ENCODE data around the gene ARMC2. TPM values are rescaled to one million over a fixed set of nuclear protein-coding genes. Genes with fewer than 3 reads are reported as not detected.
"Not testable (repeated sequence)": the region's sequence is repeated elsewhere in the genome, so short reads cannot be mapped to it uniquely, and the experiment has no call there.

The ARMC2 gene
- total RNA-seq, 5 donors from 2014 or later (not counting 1 experiment from before 2014, with no cell fraction given) = 6.4 to 10.0 (median 8.1) TPM

GRCh38 chr6:108921547-108922361 is 73.5 kb downstream of the ARMC2 start:
- H3K4me3 Mint-ChIP-seq = no peak overlapping the region
- no peaks in the 10 kb centered on the region for H3K27me3 Mint-ChIP-seq
- Histone ChIP-seq H3K36me3 (ENCODE audit: control insufficient read depth in 2 of 2, extremely low read depth in 1 of 2, insufficient read depth in 1 of 2, low read length in 1 of 2) (no peaks in the 10 kb centered on the region), H3K27ac (ENCODE audit: low read length) (no peak overlapping the region), H3K9me3 (no peaks in the 10 kb centered on the region), H3K4me1 (ENCODE audit: control insufficient read depth in 1 of 2, extremely low read depth in 1 of 2, insufficient read depth in 2 of 2, low read length in 2 of 2) (peaks cover 3 to 27% of the 10 kb centered on the region in 2 experiments), H3K27me3 (replicated peaks in 1 of 2; ENCODE audit: control insufficient read depth in 2 of 2, extremely low read depth in 1 of 2, insufficient read depth in 2 of 2, low read length in 1 of 2) (no peaks in the 10 kb centered on the region), H3K4me3 (ENCODE audit: control insufficient read depth in 1 of 2, extremely low read depth in 1 of 2, low read length in 1 of 2) (no peak overlapping the region)
- H3K9me3 Mint-ChIP-seq = peaks cover 0 to 5% (median 5%) of the 10 kb centered on the region in 3 donors
- 62% methylated on average over 6 of the region's 9 CpGs for WGBS (ENCODE audit: insufficient coverage)
- ATAC-seq (replicated peaks in 1 of 4) = peak in 1 of 4 experiments; percentile 42
- CTCF ChIA-PET = interaction anchor here (0.6 to 0.7 kb wide), 2 partner anchors 9 to 87 kb away, joined by 3 to 4 read pairs; no protein-coding TSS in a partner anchor
- peaks cover 40 to 51% (median 41%) of the 10 kb centered on the region in 3 donors for H3K4me1 Mint-ChIP-seq
- peaks cover 5% of the 10 kb centered on the region for H3K36me3 Mint-ChIP-seq
- DNase-seq = no peak
- H3K27ac Mint-ChIP-seq = peak overlapping the region; percentile 40 to 45
- POLR2A ChIA-PET = interaction anchor here in 1 of 2 donors (0.5 kb wide), 1 partner anchor 92 kb away, joined by 4 read pairs; no protein-coding TSS in a partner anchor

- Mint-ChIP-seq H3K36me3 (peaks cover 5% of the 10 kb centered on the region), H3K27me3 (no peaks in the 10 kb centered on the region), H3K27ac (peak overlapping the region in 1 of 2 donors; percentile 16), H3K4me1 (peaks cover 40 to 51% (median 41%) of the 10 kb centered on the region in 3 donors), H3K9me3 (peaks cover 0 to 5% (median 5%) of the 10 kb centered on the region in 3 donors), H3K4me3 (no peak overlapping the region)
- no peaks in the 10 kb centered on the region for H3K9me3 ChIP-seq
- H3K27me3 ChIP-seq (replicated peaks in 1 of 2; ENCODE audit: control insufficient read depth in 2 of 2, extremely low read depth in 1 of 2, insufficient read depth in 2 of 2, low read length in 1 of 2) = no peaks in the 10 kb centered on the region
- no peak overlapping the region for H3K27ac ChIP-seq (ENCODE audit: low read length)
- H3K36me3 ChIP-seq (ENCODE audit: control insufficient read depth in 2 of 2, extremely low read depth in 1 of 2, insufficient read depth in 1 of 2, low read length in 1 of 2) = no peaks in the 10 kb centered on the region
- ChIA-PET POLR2A (interaction anchor here (0.5 to 0.7 kb wide), 4 partner anchors 9 to 93 kb away, joined by 3 to 7 read pairs (median 4); no protein-coding TSS in a partner anchor), CTCF (interaction anchor here in 1 of 2 donors (0.6 kb wide), 1 partner anchor 10 kb away, joined by 3 read pairs; no protein-coding TSS in a partner anchor)
- no peak for ATAC-seq (replicated peaks in 1 of 4)
- no peak overlapping the region for H3K4me3 ChIP-seq (ENCODE audit: control insufficient read depth in 1 of 2, extremely low read depth in 1 of 2, low read length in 1 of 2)
- H3K4me1 ChIP-seq (ENCODE audit: control insufficient read depth in 1 of 2, extremely low read depth in 1 of 2, insufficient read depth in 2 of 2, low read length in 2 of 2) = peaks cover 3 to 27% of the 10 kb centered on the region in 2 experiments
- no peak for DNase-seq
These were observed 74.3 kb downstream of the ARMC2 start for GRCh38 chr6:108922499-108922898.

GRCh38 chr6:108927927-108928326 is 79.7 kb downstream of the ARMC2 start:
- Histone ChIP-seq H3K27me3 (replicated peaks in 1 of 2; ENCODE audit: control insufficient read depth in 2 of 2, extremely low read depth in 1 of 2, insufficient read depth in 2 of 2, low read length in 1 of 2) (no peaks in the 10 kb centered on the region), H3K4me3 (ENCODE audit: control insufficient read depth in 1 of 2, extremely low read depth in 1 of 2, low read length in 1 of 2) (no peak overlapping the region), H3K4me1 (ENCODE audit: control insufficient read depth in 1 of 2, extremely low read depth in 1 of 2, insufficient read depth in 2 of 2, low read length in 2 of 2) (peaks cover 3 to 15% of the 10 kb centered on the region in 2 experiments), H3K27ac (ENCODE audit: low read length) (no peak overlapping the region), H3K9me3 (no peaks in the 10 kb centered on the region), H3K36me3 (ENCODE audit: control insufficient read depth in 2 of 2, extremely low read depth in 1 of 2, insufficient read depth in 1 of 2, low read length in 1 of 2) (no peaks in the 10 kb centered on the region)
- POLR2A ChIA-PET = no interaction called here
- CTCF ChIA-PET = interaction anchor here (1.2 to 1.5 kb wide), 2 partner anchors 11 to 12 kb away, joined by 3 to 4 read pairs; no protein-coding TSS in a partner anchor
- H3K36me3 Mint-ChIP-seq = peaks cover 8% of the 10 kb centered on the region
- peaks cover 24 to 26% (median 26%) of the 10 kb centered on the region in 3 donors for H3K4me1 Mint-ChIP-seq
- no peak overlapping the region for H3K27ac Mint-ChIP-seq
- peaks cover 0 to 5% (median 5%) of the 10 kb centered on the region in 3 donors for H3K9me3 Mint-ChIP-seq
- ATAC-seq (replicated peaks in 1 of 4) (no peak), DNase-seq (no peak)
- H3K27me3 Mint-ChIP-seq = no peaks in the 10 kb centered on the region
- H3K4me3 Mint-ChIP-seq = no peak overlapping the region
- 100% methylated on average over 1 of the region's 5 CpGs for WGBS (ENCODE audit: insufficient coverage)

GRCh38 chr6:108928650-108929049 is 80.4 kb downstream of the ARMC2 start:
- Mint-ChIP-seq H3K27ac (no peak overlapping the region), H3K9me3 (peaks cover 0 to 5% (median 5%) of the 10 kb centered on the region in 3 donors), H3K27me3 (no peaks in the 10 kb centered on the region), H3K4me1 (peaks cover 20 to 24% (median 22%) of the 10 kb centered on the region in 3 donors), H3K4me3 (no peak overlapping the region), H3K36me3 (peaks cover 12% of the 10 kb centered on the region)
- ATAC-seq (replicated peaks in 1 of 4) (no peak), DNase-seq (no peak)
- 100% methylated on average over 3 of the region's 4 CpGs for WGBS (ENCODE audit: insufficient coverage)
- POLR2A ChIA-PET = interaction anchor here in 1 of 2 donors (0.5 kb wide), 1 partner anchor 10 kb away, joined by 15 read pairs; no protein-coding TSS in a partner anchor
- no peaks in the 10 kb centered on the region for H3K9me3 ChIP-seq
- no peak overlapping the region for H3K27ac ChIP-seq (ENCODE audit: low read length)
- no peaks in the 10 kb centered on the region for H3K27me3 ChIP-seq (replicated peaks in 1 of 2; ENCODE audit: control insufficient read depth in 2 of 2, extremely low read depth in 1 of 2, insufficient read depth in 2 of 2, low read length in 1 of 2)
- H3K36me3 ChIP-seq (ENCODE audit: control insufficient read depth in 2 of 2, extremely low read depth in 1 of 2, insufficient read depth in 1 of 2, low read length in 1 of 2) = no peaks in the 10 kb centered on the region
- H3K4me1 ChIP-seq (ENCODE audit: control insufficient read depth in 1 of 2, extremely low read depth in 1 of 2, insufficient read depth in 2 of 2, low read length in 2 of 2) = peaks cover 3 to 12% of the 10 kb centered on the region in 2 experiments
- CTCF ChIA-PET = interaction anchor here in 1 of 2 donors (1.5 kb wide), 1 partner anchor 12 kb away, joined by 4 read pairs; no protein-coding TSS in a partner anchor
- no peak overlapping the region for H3K4me3 ChIP-seq (ENCODE audit: control insufficient read depth in 1 of 2, extremely low read depth in 1 of 2, low read length in 1 of 2)

GRCh38 chr6:108931090-108931489 is 82.9 kb downstream of the ARMC2 start:
- not testable (repeated sequence) for H3K9me3 Mint-ChIP-seq; H3K27me3 ChIP-seq (replicated peaks in 1 of 2; ENCODE audit: control insufficient read depth in 2 of 2, extremely low read depth in 1 of 2, insufficient read depth in 2 of 2, low read length in 1 of 2); H3K27me3 Mint-ChIP-seq; H3K36me3 ChIP-seq (ENCODE audit: control insufficient read depth in 2 of 2, extremely low read depth in 1 of 2, insufficient read depth in 1 of 2, low read length in 1 of 2); H3K4me3 ChIP-seq (ENCODE audit: control insufficient read depth in 1 of 2, extremely low read depth in 1 of 2, low read length in 1 of 2); H3K36me3 Mint-ChIP-seq; H3K4me1 ChIP-seq (ENCODE audit: control insufficient read depth in 1 of 2, extremely low read depth in 1 of 2, insufficient read depth in 2 of 2, low read length in 2 of 2); ATAC-seq (replicated peaks in 1 of 4); H3K27ac Mint-ChIP-seq; H3K9me3 ChIP-seq; DNase-seq; H3K4me1 Mint-ChIP-seq; H3K27ac ChIP-seq (ENCODE audit: low read length); H3K4me3 Mint-ChIP-seq
- ChIA-PET POLR2A (interaction anchor here (0.6 to 0.7 kb wide), 5 partner anchors 8 to 123 kb away, joined by 3 to 5 read pairs (median 4); no protein-coding TSS in a partner anchor), CTCF (interaction anchor here (0.6 to 0.7 kb wide), 5 partner anchors 10 to 1293 kb away, joined by 3 to 5 read pairs (median 3); no protein-coding TSS in a partner anchor)
- WGBS (ENCODE audit: insufficient coverage) = no CpG with 5 or more reads among the region's 3 CpGs

GRCh38 chr6:108937170-108937569 is 88.9 kb downstream of the ARMC2 start:
- Mint-ChIP-seq H3K4me3 (no peak overlapping the region), H3K36me3 (peaks cover 6% of the 10 kb centered on the region), H3K27ac (no peak overlapping the region), H3K27me3 (no peaks in the 10 kb centered on the region), H3K4me1 (peaks cover 17 to 25% (median 19%) of the 10 kb centered on the region in 3 donors), H3K9me3 (peaks cover 0 to 3% (median 0%) of the 10 kb centered on the region in 3 donors)
- H3K9me3 ChIP-seq = no peaks in the 10 kb centered on the region
- WGBS (ENCODE audit: insufficient coverage) = no CpG with 5 or more reads among the region's 1 CpG
- no peaks in the 10 kb centered on the region for H3K27me3 ChIP-seq (replicated peaks in 1 of 2; ENCODE audit: control insufficient read depth in 2 of 2, extremely low read depth in 1 of 2, insufficient read depth in 2 of 2, low read length in 1 of 2)
- H3K36me3 ChIP-seq (ENCODE audit: control insufficient read depth in 2 of 2, extremely low read depth in 1 of 2, insufficient read depth in 1 of 2, low read length in 1 of 2) = no peaks in the 10 kb centered on the region
- no peak overlapping the region for H3K27ac ChIP-seq (ENCODE audit: low read length)
- POLR2A ChIA-PET = interaction anchor here in 1 of 2 donors (0.6 kb wide), 1 partner anchor 31 kb away, joined by 3 read pairs; no protein-coding TSS in a partner anchor
- CTCF ChIA-PET = no interaction called here
- H3K4me3 ChIP-seq (ENCODE audit: control insufficient read depth in 1 of 2, extremely low read depth in 1 of 2, low read length in 1 of 2) = no peak overlapping the region
- peaks cover 9 to 15% of the 10 kb centered on the region in 2 experiments for H3K4me1 ChIP-seq (ENCODE audit: control insufficient read depth in 1 of 2, extremely low read depth in 1 of 2, insufficient read depth in 2 of 2, low read length in 2 of 2)
- ATAC-seq (replicated peaks in 1 of 4) (no peak), DNase-seq (no peak)
